GM06990 (cell line): Measurements from ENCODE around the gene MMEL1.

Experiments
- DNase-seq: peaks from one replicate; pipeline ENCODE4 v3.0.0-alpha.2; 2011; ENCODE audit not compliant: insufficient read length; ENCODE audit errors: extremely low read depth
- H3K27me3 ChIP-seq: replicated peaks from 2 replicates; pipeline ENCODE4 v1.6.0; 2011; ENCODE audit warnings: low read length; ENCODE audit not compliant: control insufficient read depth, insufficient read depth
- H3K36me3 ChIP-seq: 2 replicates; pipeline ENCODE4 v1.5.1; 2011; ENCODE audit warnings: low read length; ENCODE audit not compliant: control insufficient read depth, insufficient read depth
- H3K4me3 ChIP-seq: replicated peaks from 2 replicates; pipeline ENCODE4 v1.5.1; 2011; ENCODE audit warnings: low read depth, mild to moderate bottlenecking, control low read depth, low read length
- TF ChIP-seq, protein P1 (sequence below): IDR thresholded peaks from 2 replicates; pipeline ENCODE4 v1.5.1; 2011; ENCODE audit warnings: low read length, control low read depth, mild to moderate bottlenecking, inconsistent platforms; ENCODE audit not compliant: insufficient read depth, poor library complexity, severe bottlenecking

MMEL1 gene

DNA sequence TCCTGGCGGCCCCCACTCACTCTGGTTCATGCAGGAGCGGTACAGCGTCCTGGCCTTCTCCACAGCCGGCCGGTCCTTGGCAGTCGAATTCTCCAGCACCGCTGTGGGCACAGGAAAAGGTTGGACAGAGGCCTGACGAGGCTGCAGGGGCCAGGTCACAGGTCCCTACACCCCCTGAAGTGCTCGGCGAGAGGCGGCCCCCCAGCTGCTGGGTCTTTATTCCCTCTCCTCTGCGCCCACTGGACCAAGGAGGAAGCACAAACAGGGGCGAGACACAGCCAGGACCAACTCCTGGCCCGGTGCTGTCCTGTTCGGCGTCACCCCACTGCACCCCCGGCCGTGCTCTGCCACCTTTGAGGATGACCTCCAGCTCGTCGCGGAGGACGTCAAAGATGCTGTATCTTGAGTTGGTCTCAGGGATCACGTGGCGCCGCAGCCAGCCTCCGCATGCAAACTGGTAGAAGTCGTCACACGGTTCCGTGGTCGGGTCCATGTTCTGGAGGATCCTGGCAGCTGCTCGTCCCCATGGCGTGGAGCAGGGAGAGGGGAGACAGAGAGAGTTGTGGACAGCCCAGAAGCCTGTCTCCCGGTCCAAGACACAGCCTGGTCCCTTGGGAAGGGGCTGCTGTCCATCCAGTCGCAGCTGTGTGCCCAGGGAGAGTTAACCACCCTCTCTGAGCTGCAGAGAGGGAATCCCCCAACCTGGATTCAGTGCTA is 23.3 kb downstream of the MMEL1 start:
- TF ChIP-seq, protein P1, sequence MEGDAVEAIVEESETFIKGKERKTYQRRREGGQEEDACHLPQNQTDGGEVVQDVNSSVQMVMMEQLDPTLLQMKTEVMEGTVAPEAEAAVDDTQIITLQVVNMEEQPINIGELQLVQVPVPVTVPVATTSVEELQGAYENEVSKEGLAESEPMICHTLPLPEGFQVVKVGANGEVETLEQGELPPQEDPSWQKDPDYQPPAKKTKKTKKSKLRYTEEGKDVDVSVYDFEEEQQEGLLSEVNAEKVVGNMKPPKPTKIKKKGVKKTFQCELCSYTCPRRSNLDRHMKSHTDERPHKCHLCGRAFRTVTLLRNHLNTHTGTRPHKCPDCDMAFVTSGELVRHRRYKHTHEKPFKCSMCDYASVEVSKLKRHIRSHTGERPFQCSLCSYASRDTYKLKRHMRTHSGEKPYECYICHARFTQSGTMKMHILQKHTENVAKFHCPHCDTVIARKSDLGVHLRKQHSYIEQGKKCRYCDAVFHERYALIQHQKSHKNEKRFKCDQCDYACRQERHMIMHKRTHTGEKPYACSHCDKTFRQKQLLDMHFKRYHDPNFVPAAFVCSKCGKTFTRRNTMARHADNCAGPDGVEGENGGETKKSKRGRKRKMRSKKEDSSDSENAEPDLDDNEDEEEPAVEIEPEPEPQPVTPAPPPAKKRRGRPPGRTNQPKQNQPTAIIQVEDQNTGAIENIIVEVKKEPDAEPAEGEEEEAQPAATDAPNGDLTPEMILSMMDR, result no peak
- H3K36me3 ChIP-seq, result no peaks in the 10 kb centered on the region
- no peaks in the 10 kb centered on the region; the same call in 1 of the 2 replicates for H3K27me3 ChIP-seq
- no peak overlapping the region for H3K4me3 ChIP-seq
- no peak for DNase-seq

DNA sequence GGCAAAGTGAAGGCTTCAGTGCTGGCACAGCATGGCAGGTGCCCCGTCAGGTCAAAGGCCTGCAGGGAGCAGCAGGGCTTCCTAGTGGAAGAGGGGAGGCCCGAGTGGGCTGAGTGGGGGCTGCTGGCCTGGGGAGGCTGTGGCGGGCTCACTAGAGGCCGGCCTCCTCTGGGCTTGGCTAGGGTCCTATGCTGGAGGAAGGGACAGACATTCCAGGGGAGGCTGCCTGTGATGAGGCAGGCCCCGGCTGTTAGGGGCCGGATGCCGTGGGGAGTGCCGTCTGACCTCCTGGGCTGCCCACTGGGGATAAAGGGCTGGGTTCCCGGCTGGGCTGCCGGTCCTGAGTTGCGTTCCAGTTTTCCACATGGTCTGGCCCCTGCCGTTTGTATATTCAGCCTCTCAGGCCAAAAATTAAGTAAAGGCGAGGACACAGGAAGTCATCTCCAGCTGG is 25.1 kb downstream of the MMEL1 start:
- H3K27me3 ChIP-seq, result no peaks in the 10 kb centered on the region
- TF ChIP-seq, protein P1, result no peak
- no peaks in the 10 kb centered on the region for H3K36me3 ChIP-seq
- no peak for DNase-seq
- H3K4me3 ChIP-seq, result no peak overlapping the region

DNA sequence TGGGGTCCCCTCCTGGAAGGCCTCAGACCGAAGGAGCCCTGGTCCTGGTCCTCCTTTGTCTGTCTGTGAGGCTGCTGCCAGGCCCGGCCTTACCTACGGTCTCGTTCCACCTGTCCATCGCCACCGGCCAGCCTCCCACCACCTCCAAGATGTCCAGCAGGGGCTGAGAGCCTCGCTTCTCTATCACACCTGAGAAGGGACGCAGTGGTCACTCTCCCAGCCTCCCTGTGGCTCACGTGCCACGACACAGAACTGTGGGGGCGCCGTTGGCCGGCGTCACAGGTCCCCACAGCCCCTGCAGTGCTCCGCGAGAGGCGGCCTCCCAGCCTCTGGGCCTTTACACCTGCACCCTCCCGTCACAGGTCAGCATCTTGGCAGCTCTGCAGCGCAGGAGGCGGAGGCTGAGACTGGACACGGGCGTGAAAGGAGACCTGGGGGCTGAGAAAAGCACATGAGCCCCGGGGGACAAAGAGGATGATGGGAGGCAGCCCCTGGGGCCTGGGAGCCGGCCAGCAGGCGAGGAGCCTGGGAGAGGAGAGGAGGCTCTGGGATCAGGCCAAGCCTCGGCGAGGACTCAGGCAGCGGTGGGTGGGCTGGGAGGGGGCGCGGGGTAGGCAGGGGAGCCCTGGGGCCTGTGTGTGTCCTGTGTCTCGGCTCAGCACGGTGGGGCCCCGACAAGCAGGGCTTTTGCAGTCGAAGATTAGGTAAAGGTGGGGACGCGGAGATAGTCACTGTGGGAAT is 25.8 kb downstream of the MMEL1 start:
- TF ChIP-seq, protein P1, result no peak
- H3K36me3 ChIP-seq, result no peaks in the 10 kb centered on the region

DNA sequence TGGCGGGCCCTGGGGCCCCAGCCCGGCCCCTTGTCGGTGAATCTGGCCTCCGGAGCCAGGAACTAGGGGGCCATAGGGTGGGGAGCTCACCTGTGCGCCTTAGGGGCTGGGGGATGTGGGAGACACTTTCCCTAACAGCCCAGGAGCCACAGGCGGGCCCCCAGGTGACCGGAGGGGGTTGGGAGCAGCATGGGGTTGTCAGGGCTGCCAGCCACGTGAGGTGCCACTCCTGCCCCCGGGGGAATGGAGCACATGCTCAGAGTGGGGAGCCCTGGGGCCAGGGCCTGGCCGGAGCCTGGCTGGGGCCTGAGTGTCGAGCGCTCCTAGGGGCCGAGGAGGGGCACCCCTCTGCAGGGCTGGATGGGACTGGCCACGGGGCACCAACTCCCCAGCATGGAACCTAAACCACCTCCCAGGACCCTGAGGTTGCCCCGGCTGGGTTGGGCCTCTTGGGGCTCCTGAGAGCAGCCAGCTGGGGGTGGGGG is 26.4 kb downstream of the MMEL1 start:
- Histone ChIP-seq H3K27me3 (no peaks in the 10 kb centered on the region), H3K4me3 (no peak overlapping the region), H3K36me3 (no peaks in the 10 kb centered on the region)
- TF ChIP-seq, protein P1, result no peak
- DNase-seq, result no peak

More for the DNA sequence above, 25.8 kb downstream of the MMEL1 start:
- DNase-seq, result no peak
- Histone ChIP-seq H3K4me3 (no peak overlapping the region), H3K27me3 (no peaks in the 10 kb centered on the region)

DNA sequence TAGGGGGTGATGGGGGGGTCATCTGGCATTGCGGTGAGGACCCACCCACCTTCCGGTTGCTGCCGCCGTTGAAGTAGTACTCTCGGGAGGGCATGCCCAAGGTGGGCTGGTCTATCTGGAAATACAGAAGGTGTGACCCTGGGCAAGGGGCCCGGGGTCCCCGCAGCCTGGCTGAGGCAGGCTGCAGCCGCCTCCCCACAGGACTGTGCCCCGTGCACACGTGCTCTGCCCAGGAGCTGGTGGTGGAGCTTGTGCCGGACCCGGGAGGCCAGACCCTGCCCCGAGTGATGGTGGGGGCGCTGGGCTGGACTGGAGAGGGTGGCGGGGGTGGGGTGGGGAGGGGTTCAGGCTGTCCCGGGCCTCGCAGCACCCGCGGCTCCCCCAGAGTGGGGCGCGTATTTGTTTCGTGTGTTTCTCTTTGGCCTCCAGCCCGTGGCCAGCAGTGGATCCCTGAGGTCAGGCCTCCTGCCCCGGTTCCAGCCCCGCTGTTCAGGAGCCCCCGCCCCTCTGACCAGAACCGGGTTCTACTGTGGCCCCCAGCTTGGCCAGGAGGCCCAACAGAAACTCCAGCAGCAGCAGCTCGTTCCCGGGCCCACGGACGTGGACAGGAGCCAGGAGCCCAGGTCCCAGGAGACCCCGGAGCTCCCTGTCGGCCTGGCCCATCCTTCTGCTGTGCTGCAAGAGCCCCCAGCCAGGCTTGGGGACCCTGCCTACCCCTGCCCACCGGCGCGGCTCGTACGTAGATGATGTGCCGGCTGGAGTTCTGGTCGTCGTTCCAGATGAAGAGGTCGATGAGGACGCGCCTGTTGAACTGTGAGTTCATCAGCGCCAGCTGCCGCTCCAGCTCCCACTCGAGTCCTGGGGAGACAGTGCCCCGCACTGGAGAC is 27.1 kb downstream of the MMEL1 start:
- no peaks in the 10 kb centered on the region for H3K27me3 ChIP-seq
- H3K4me3 ChIP-seq, result no peak overlapping the region
- TF ChIP-seq, protein P1, result no peak
- no peaks in the 10 kb centered on the region for H3K36me3 ChIP-seq
- DNase-seq, result no peak
